GM04504 (cell line): ENCODE measurements around the gene CD96.

Source experiments
- DNase-seq: peaks from one replicate; pipeline ENCODE4 v3.0.0-alpha.2; 2012; ENCODE audit warnings: low read depth

The CD96 gene

DNA sequence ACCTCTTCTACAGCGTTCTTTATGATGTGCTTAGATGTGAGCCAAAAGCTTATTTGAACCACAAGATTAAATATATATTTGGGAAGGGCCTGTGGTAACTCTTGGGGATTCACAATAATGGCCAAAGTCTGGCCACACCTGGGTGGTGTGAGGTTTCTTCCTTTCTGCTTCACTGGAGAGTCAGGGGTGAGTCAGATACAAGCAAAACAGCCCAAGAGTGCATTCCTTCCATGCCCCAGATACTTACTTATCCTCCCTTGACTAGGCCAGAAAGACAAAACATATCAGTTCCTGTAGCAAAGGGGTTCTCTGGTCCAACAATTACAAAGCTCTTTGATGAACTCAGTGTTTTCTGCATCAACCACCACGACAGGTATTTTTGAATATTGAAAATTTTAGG lies 52.2 kb downstream of the CD96 start:
- DNase-seq: no peak

- no peak for DNase-seq
Observed at GRCh38 chr3:111594781-111595180, 52.8 kb downstream of the CD96 start.

DNA sequence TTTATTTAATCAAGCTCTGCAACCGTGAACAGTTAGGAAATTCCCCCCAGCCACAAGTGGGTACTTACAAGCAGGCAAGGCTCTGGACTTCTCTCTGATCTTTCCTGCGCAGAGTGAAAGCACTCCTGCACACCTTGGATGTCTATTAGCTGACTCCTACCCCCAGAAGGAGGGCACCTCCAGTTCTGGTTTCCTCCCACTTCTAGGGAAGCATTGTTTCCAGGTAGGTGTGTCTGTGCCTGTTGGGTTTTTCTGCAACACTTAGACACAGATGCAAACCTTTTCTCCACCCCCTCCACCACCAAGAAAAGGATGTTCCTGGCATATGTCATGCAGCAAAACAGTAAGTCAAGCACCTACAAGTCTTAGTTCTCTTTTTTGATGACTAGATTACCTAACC lies 53.2 kb downstream of the CD96 start, which contains the start of gene ZBED2:
Gene ZBED2 (minus strand): TSS at position 115 of the 400 bp plus-strand sequence. CDS start 1,145 bp downstream, outside the sequence.
- no peak for DNase-seq

DNA sequence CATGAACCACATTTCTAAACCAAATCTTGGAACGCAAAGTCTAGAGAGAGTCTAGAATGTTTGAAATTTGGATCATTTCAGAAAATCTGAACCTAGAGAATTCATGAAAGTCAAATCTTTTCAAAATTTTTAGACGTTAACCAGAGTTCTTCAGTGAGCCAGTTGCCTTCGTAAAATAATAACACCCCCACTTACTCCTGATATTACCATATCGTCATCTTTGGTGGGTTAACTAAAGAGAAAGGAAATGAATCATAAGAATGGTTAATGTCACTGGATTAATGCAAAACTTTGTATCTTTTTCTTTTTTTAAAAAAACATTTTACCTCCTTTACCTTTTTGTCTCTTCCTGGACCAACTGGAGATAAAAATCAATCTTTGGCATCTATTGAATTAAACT lies 54.3 kb downstream of the CD96 start:
- no peak for DNase-seq

- DNase-seq: no peak
Observed at GRCh38 chr3:111598139-111598538, 56.1 kb downstream of the CD96 start.

DNA sequence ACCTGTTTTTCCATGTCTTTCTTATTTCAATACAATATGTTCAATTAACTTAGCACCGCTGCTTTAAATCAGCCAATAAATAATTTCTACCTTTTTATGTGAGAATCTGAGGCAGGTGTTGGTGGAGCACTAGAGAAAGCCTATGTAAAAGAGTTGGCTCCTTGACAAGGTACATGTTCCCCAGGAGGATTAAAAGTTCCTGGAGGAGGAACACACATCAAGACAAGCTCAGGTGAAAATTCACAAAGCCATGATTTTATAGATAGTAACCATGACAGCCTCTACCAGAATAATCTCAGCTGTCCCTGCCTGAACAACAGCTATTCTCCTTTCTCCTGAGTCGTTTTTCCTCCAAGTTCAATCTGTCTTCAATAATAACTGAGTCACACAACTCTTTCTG lies 56.6 kb downstream of the CD96 start:
- DNase-seq: no peak

DNA sequence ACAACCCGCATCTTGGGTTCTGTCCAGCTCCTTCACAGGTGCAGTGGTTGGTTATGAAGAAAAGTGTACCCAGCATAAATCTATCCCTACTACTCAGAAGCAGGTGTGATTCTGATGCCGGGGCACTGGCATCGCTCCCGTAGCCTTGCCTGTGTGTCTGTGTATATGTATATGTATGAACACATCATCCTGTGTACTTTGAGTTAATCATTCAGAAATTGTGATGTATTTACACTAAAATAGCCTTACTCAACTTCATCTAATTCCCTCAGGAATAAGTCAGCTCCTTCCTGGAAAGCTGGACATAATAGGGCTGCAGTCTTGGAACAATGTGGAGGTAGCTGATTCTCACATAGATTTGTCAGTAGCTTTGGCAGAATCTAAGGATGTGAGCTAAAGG lies 59.8 kb downstream of the CD96 start:
- no peak for DNase-seq

DNA sequence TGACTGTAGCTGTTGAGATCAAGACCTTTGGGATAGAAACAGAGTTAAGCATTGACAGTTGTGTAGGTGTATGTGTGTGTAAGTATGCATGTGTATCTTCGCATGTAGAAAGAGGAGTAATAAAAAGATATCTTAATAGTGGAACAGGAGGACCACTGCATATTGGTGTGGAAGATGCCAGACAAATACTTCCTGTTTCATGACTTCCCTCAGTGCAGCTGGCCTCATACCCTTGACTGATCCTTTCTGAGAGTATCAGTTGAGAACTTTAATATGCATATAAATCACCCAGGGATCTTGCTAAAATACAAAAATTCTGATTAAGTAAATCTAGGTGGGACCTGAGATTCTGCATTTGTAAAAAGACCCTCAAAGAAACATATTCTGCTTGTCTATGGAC lies 61.7 kb downstream of the CD96 start:
- no peak for DNase-seq

- DNase-seq: no peak
Observed at GRCh38 chr3:111604119-111604518, 62.1 kb downstream of the CD96 start.

DNA sequence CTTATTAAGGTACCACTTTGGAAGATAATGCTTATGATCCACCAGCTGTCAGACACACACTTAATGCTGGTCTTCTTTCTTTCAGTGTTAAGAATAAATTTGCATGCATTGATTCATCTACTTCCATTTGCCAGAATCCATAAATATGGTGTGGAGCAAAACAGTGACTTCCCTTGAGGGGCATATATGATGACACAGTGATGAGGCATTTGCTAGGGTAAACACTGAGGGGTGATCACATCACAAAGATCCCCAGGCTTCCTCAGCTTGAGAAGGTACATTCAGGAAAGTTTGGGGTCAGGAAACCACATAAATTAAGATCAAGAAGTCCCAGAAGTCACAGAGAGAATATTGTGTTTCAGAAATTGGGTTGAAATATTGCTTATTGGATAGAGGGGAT lies 63.0 kb downstream of the CD96 start:
- DNase-seq: no peak

- no peak for DNase-seq
Observed at GRCh38 chr3:111605493-111605892, 63.5 kb downstream of the CD96 start.

DNA sequence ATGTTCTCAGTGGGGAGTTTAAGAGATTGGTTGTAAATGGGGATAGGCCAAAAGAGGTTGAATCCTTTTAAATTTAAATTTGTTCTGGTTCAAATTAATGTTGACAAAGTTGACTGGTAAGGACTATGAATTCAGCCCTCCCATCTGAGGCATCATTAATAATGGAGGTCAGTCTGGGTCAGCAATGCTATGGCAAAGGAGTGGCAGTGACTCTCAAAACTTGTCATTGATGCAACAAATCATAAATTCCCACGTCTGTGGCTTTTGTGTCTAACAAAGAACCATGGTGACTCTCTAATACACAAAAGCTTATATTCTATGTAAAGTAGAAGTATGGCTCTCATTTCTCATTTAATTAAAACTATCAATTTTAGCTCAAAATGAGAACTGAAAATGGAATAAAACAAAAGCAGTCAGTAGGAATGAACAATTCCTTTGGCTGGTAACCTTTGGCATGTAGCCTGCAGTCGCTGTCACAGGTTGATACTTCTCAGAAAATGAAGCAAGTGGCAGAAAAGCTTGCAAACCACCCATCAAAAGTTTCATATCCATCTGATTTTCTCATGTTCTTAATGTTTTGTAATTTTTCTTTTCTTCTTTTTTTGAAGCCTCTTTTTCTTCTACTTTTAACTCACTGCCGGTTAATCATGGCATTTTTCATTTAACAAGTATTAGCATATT lies 65.4 kb downstream of the CD96 start:
- DNase-seq: no peak

DNA sequence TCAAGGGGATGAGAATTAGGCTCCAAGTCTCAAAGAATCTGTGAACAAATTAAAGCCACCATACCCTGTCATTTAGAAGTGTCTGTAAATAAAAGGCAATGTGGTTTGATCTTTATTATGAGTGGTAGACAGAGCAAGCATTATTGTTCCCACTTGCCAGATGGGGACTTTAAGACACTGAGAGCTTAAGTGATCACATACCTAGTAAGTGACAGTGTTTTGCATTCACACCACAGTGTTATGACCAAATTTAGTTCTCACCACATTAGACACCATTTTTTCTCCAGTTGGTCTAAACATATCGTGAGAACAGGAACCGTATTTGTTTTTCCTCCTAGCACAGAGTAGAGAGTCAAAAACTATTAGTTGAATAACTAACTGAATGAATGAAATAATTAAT lies 66.4 kb downstream of the CD96 start:
- DNase-seq: no peak

GRCh38 chr3:111609700-111610099 lies 67.7 kb downstream of the CD96 start:
- DNase-seq: no peak

DNA sequence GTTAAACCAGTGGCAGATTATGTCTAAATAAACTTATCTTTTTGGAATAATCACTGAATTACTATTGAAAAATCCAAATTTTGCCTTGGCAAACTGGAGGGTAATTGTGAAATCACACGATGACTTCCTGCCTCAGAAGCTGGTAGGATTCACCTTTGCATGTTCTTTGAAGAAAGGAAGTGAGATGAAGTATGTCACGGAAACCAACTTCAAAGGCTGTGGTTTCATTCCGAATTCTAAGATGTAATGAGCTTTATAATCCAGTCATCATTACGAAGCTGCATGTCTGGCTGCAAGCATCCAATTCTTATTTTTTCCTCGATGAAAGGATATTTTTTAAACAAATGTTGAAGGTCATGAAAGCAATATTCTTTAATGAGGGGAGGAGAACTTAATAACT lies 68.2 kb downstream of the CD96 start:
- DNase-seq: no peak

DNA sequence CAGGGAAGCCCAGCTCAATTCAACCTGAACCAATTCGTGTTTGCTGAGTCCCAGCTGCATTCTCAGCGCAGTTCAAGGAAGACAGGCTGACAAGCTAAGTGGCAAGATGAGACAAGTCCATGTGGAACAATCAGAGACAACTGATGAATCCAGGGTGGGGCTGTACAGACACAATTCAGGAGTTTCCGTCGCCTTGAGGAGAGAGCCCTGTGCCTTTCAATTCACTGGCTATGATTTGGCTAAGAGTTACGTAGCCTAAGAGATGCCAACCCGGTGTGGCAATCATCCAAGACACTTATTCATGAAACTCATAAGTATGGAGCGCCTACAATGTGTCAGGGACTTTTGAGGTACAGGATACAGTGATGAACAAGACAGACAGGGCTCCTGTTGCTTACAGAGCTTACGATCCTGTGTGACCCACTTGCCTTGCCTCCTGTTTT lies 68.6 kb downstream of the CD96 start:
- no peak for DNase-seq

DNA sequence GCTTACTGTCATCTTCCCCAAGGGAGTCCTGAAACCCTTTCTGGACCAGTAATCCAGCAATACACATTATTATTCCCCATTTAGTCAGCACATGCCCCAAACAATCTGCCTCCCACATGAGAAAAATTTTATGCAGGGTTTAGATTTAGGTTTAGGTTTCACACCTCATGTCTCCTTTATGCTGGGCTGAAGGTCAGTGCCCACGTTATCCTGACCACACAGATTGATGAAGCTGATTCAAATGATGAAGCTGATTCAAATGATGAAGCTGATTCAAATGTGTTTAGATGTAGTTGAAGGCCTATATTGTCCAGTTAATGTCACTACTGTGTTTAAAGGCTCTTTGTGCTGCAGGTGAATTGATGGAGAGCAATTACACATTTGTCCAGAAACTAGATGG lies 71.3 kb downstream of the CD96 start:
- no peak for DNase-seq

DNA sequence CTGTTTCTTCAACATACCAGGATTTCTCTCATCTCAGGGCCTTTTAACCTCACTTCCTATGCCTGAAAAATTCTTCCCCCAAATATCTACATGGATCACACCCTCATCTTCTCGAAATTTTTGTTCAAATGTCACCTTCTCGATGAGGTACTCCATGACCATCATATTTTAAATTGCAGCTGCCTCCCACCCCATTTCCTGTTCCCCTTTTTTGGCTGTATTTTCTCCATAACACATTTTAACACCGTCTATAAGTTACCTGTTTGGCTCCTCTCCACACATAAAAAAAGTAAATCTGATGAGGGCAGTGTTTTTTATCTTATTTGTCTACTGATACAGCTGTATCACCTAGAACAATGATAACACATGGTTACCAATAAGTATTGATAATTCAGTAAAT lies 73.9 kb downstream of the CD96 start:
- DNase-seq: no peak

DNA sequence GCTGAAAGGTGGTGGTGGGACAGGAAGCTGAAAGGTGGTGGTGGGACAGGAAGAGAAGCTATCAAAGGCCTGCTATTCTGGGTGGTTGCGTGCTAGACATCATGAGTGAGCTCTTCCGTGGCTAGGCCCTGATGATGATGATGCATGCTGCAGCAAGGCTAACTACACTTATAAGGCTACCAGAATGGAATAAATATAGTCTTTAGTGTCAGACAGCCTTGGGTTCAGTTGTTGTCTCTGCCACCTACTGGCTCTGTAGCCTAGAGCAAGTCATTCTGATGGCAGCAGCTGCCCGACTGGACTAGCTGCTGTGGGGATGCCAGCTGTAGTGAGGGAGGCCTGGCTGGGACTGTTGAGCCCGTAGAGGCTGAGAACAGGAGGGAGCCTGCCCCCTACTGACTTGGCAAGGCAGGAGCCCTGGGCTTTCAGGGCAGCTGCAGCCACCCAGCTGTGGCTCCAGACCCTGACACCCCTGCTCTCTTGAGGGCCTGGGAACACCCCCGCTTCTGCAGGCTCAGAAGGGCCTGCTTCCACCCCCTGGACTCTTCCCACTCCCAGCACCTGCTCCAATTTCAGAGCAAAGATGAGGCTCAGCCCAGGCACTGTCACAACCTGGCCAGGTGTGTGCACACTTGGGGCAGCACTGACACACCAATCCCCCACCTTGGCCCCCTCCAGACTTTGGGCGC lies 74.6 kb downstream of the CD96 start:
- peak; percentile 5 for DNase-seq

GRCh38 chr3:111617406-111617805 lies 75.4 kb downstream of the CD96 start:
- no peak for DNase-seq

GRCh38 chr3:111617912-111618601 lies 76.1 kb downstream of the CD96 start:
- no peak for DNase-seq

DNA sequence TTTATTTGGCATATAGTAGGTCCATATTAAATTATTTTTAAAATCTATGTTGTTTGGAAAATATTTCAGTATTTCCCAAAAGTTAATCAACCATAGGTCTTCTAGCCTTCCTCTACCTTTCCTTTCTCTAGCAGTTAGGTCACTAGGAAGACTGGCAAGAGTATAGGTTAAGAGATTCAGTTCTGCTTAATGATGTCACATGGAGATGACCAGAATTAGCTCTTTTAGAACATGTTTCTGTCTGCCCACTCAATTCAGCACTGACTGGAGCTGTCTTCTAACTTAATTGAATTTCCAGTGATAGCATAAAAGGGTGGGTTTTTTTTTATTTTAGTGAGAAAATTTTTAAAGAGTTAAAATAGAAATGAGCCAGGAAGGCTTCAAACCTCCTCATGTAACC lies 76.9 kb downstream of the CD96 start:
- DNase-seq: no peak

DNA sequence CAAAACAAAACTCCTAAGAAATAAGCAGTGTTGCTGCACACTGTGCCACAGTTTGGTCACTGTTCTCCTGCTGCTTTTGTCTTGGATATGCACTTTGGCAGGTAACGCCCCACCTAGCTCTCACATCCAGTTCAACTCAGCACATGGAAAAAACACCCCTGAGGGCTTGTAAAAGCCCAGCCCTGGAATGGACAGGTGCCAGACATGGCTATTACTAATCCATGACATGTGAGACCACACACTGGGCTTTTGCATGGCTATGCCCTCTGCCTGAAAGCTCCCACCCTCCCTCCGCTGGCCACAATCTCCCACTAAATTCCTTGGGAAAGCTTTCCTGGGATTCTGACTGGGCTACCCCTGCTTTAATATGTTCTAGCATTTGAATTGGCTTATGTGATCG lies 77.8 kb downstream of the CD96 start:
- DNase-seq: no peak
